K562 (cell line): ENCODE results near the gene DPP3. TPM values are rescaled to one million over a fixed set of nuclear protein-coding genes. Genes with fewer than 3 reads are reported as not detected.

Experiments used
- polyA plus RNA-seq, 8 experiments: library from polyadenylated mRNA; depleted of rRNA in 4 of 8; stranded (reverse) in 5 of 8; unstranded in 3 of 8; fragments of >200 nt; fragmentation: Nextera tagmentation in 2 of 8; fragmentation: Illumina TruSeq in 1 of 8; extraction: Ambion mirVana in 2 of 8; extraction: Trizol in 1 of 8; gene quantifications; 2 replicates each; pipeline versions ENCODE4 v1.2.1 to v1.2.3, GENCODE V29; 2011 to 2014; ENCODE audit warnings: inconsistent platforms in 1 of 8, missing spikeins in 1 of 8
- small RNA-seq: library from RNA; depleted of rRNA; stranded (forward); fragments of <200 nt; gene quantifications from one replicate; pipeline ENCODE3, GENCODE V24; 2014
- total RNA-seq, 7 experiments: library from RNA; depleted of rRNA in 6 of 7; stranded (reverse); fragments of >200 nt in 6 of 7; fragmentation: Illumina TruSeq in 2 of 7; extraction: Trizol in 2 of 7; gene quantifications; 2 replicates each; pipeline versions ENCODE4 v1.2.1 to v1.2.3, GENCODE V29; 2011 to 2021; ENCODE audit warnings: low replicate concordance in 1 of 7

DPP3 gene
- total and polyA plus RNA-seq, 9 of the 15 experiments (the other 6 are each of a cell fraction or from before 2014, with no cell fraction given): 3.7 to 69.2 (median 43.3) TPM

Small RNA genes lying within 50 kb of the gene (small RNA-seq; reads per million reads assigned to genes)
- not detected for gene RF00416

Other genes with a start within 250 kb of the DPP3 start
Only the 7 nearest of the 23 such genes appear.
- gene NPAS4, start 59.4 kb upstream of the DPP3 start, total RNA-seq (2014; rRNA removed): not detected in 2 replicates
- not detected in 2 replicates for gene NPAS4, start 59.4 kb upstream of the DPP3 start, total RNA-seq (2014; rRNA removed; fragmentation: Illumina TruSeq; extraction: Trizol)
- gene NPAS4, start 59.4 kb upstream of the DPP3 start, total RNA-seq (2015; rRNA removed; fragmentation: Illumina TruSeq; extraction: Trizol): not detected in 2 replicates
- not detected in 2 replicates for gene NPAS4, start 59.4 kb upstream of the DPP3 start, total RNA-seq (2021)
- not detected in 2 replicates for gene NPAS4, start 59.4 kb upstream of the DPP3 start, polyA plus RNA-seq (2011; rRNA removed)
- gene NPAS4, start 59.4 kb upstream of the DPP3 start, polyA plus RNA-seq (2014; fragmentation: Illumina TruSeq; extraction: Trizol): not detected in 2 replicates
- not detected for gene NPAS4, start 59.4 kb upstream of the DPP3 start, polyA plus RNA-seq (2014; fragmentation: Nextera tagmentation; extraction: Ambion mirVana)
- gene NPAS4, start 59.4 kb upstream of the DPP3 start, polyA plus RNA-seq (2014; rRNA removed): not detected in 2 replicates
- gene MRPL11, start 41.6 kb upstream of the DPP3 start, total RNA-seq (2014; rRNA removed): 135 and 148 TPM in 2 replicates
- 75.0 and 81.4 TPM in 2 replicates for gene MRPL11, start 41.6 kb upstream of the DPP3 start, total RNA-seq (2014; rRNA removed; fragmentation: Illumina TruSeq; extraction: Trizol)
- gene MRPL11, start 41.6 kb upstream of the DPP3 start, total RNA-seq (2015; rRNA removed; fragmentation: Illumina TruSeq; extraction: Trizol): 88.3 and 91.2 TPM in 2 replicates
- gene MRPL11, start 41.6 kb upstream of the DPP3 start, total RNA-seq (2021): 133 and 148 TPM in 2 replicates
- gene MRPL11, start 41.6 kb upstream of the DPP3 start, polyA plus RNA-seq (2011; rRNA removed): 97.6 and 100 TPM in 2 replicates
- gene MRPL11, start 41.6 kb upstream of the DPP3 start, polyA plus RNA-seq (2014; fragmentation: Illumina TruSeq; extraction: Trizol): 91.9 and 103 TPM in 2 replicates
- 10 to 100 TPM; 33.0 to 43.5 TPM for gene MRPL11, start 41.6 kb upstream of the DPP3 start, polyA plus RNA-seq (2014; fragmentation: Nextera tagmentation; extraction: Ambion mirVana)
- 173 and 208 TPM in 2 replicates for gene MRPL11, start 41.6 kb upstream of the DPP3 start, polyA plus RNA-seq (2014; rRNA removed)
- 3.3 and 5.0 TPM in 2 replicates for gene PELI3, start 13.5 kb upstream of the DPP3 start, total RNA-seq (2014; rRNA removed)
- gene PELI3, start 13.5 kb upstream of the DPP3 start, total RNA-seq (2014; rRNA removed; fragmentation: Illumina TruSeq; extraction: Trizol): 1.3 and 1.9 TPM in 2 replicates
- 3.2 and 3.4 TPM in 2 replicates for gene PELI3, start 13.5 kb upstream of the DPP3 start, total RNA-seq (2015; rRNA removed; fragmentation: Illumina TruSeq; extraction: Trizol)
- 4.0 and 4.2 TPM in 2 replicates for gene PELI3, start 13.5 kb upstream of the DPP3 start, total RNA-seq (2021)
- gene PELI3, start 13.5 kb upstream of the DPP3 start, polyA plus RNA-seq (2011; rRNA removed): 1.4 and 1.6 TPM in 2 replicates
- gene PELI3, start 13.5 kb upstream of the DPP3 start, polyA plus RNA-seq (2014; fragmentation: Illumina TruSeq; extraction: Trizol): 1.9 and 3.3 TPM in 2 replicates
- gene PELI3, start 13.5 kb upstream of the DPP3 start, polyA plus RNA-seq (2014; fragmentation: Nextera tagmentation; extraction: Ambion mirVana): under 1 TPM; 0.17 to 0.46 TPM
- gene PELI3, start 13.5 kb upstream of the DPP3 start, polyA plus RNA-seq (2014; rRNA removed): 2.4 and 2.6 TPM in 2 replicates
- 12.0 and 14.6 TPM in 2 replicates for gene BBS1, start 30.2 kb downstream of the DPP3 start, total RNA-seq (2014; rRNA removed)
- gene BBS1, start 30.2 kb downstream of the DPP3 start, total RNA-seq (2014; rRNA removed; fragmentation: Illumina TruSeq; extraction: Trizol): 8.3 and 9.0 TPM in 2 replicates
- gene BBS1, start 30.2 kb downstream of the DPP3 start, total RNA-seq (2015; rRNA removed; fragmentation: Illumina TruSeq; extraction: Trizol): 9.6 and 10.9 TPM in 2 replicates
- gene BBS1, start 30.2 kb downstream of the DPP3 start, total RNA-seq (2021): 12.5 and 15.2 TPM in 2 replicates
- 12.1 and 18.8 TPM in 2 replicates for gene BBS1, start 30.2 kb downstream of the DPP3 start, polyA plus RNA-seq (2011; rRNA removed)
- gene BBS1, start 30.2 kb downstream of the DPP3 start, polyA plus RNA-seq (2014; fragmentation: Illumina TruSeq; extraction: Trizol): 12.3 and 12.7 TPM in 2 replicates
- gene BBS1, start 30.2 kb downstream of the DPP3 start, polyA plus RNA-seq (2014; fragmentation: Nextera tagmentation; extraction: Ambion mirVana): 10 to 100 TPM; 11.1 to 11.3 TPM
- gene BBS1, start 30.2 kb downstream of the DPP3 start, polyA plus RNA-seq (2014; rRNA removed): 11.4 and 19.8 TPM in 2 replicates
- gene ZDHHC24, start 65.6 kb downstream of the DPP3 start, total RNA-seq (2014; rRNA removed): 8.3 and 13.4 TPM in 2 replicates
- gene ZDHHC24, start 65.6 kb downstream of the DPP3 start, total RNA-seq (2014; rRNA removed; fragmentation: Illumina TruSeq; extraction: Trizol): 1.6 and 1.7 TPM in 2 replicates
- 2.0 TPM in 2 replicates for gene ZDHHC24, start 65.6 kb downstream of the DPP3 start, total RNA-seq (2015; rRNA removed; fragmentation: Illumina TruSeq; extraction: Trizol)
- gene ZDHHC24, start 65.6 kb downstream of the DPP3 start, total RNA-seq (2021): 9.1 and 11.2 TPM in 2 replicates
- 3.8 and 5.9 TPM in 2 replicates for gene ZDHHC24, start 65.6 kb downstream of the DPP3 start, polyA plus RNA-seq (2011; rRNA removed)
- gene ZDHHC24, start 65.6 kb downstream of the DPP3 start, polyA plus RNA-seq (2014; fragmentation: Illumina TruSeq; extraction: Trizol): 2.7 and 3.3 TPM in 2 replicates
- gene ZDHHC24, start 65.6 kb downstream of the DPP3 start, polyA plus RNA-seq (2014; fragmentation: Nextera tagmentation; extraction: Ambion mirVana): under 1 TPM; 0.45 to 0.65 TPM
- 6.3 and 7.2 TPM in 2 replicates for gene ZDHHC24, start 65.6 kb downstream of the DPP3 start, polyA plus RNA-seq (2014; rRNA removed)
- gene ACTN3, start 66.5 kb downstream of the DPP3 start, total RNA-seq (2014; rRNA removed): not detected in 2 replicates
- gene ACTN3, start 66.5 kb downstream of the DPP3 start, total RNA-seq (2014; rRNA removed; fragmentation: Illumina TruSeq; extraction: Trizol): not detected in 2 replicates
- gene ACTN3, start 66.5 kb downstream of the DPP3 start, total RNA-seq (2015; rRNA removed; fragmentation: Illumina TruSeq; extraction: Trizol): not detected in 2 replicates
- gene ACTN3, start 66.5 kb downstream of the DPP3 start, total RNA-seq (2021): not detected in 2 replicates
- not detected in 2 replicates for gene ACTN3, start 66.5 kb downstream of the DPP3 start, polyA plus RNA-seq (2011; rRNA removed)
- not detected in 2 replicates for gene ACTN3, start 66.5 kb downstream of the DPP3 start, polyA plus RNA-seq (2014; fragmentation: Illumina TruSeq; extraction: Trizol)
- not detected for gene ACTN3, start 66.5 kb downstream of the DPP3 start, polyA plus RNA-seq (2014; fragmentation: Nextera tagmentation; extraction: Ambion mirVana)
- not detected in 2 replicates for gene ACTN3, start 66.5 kb downstream of the DPP3 start, polyA plus RNA-seq (2014; rRNA removed)
- 4.0 and 5.6 TPM in 2 replicates for gene CTSF, start 88.2 kb downstream of the DPP3 start, total RNA-seq (2014; rRNA removed)
- 2.6 and 3.8 TPM in 2 replicates for gene CTSF, start 88.2 kb downstream of the DPP3 start, total RNA-seq (2014; rRNA removed; fragmentation: Illumina TruSeq; extraction: Trizol)
- gene CTSF, start 88.2 kb downstream of the DPP3 start, total RNA-seq (2015; rRNA removed; fragmentation: Illumina TruSeq; extraction: Trizol): 2.4 and 2.5 TPM in 2 replicates
- 4.8 and 5.0 TPM in 2 replicates for gene CTSF, start 88.2 kb downstream of the DPP3 start, total RNA-seq (2021)
- 10.5 and 13.1 TPM in 2 replicates for gene CTSF, start 88.2 kb downstream of the DPP3 start, polyA plus RNA-seq (2011; rRNA removed)
- gene CTSF, start 88.2 kb downstream of the DPP3 start, polyA plus RNA-seq (2014; fragmentation: Illumina TruSeq; extraction: Trizol): 2.6 and 4.2 TPM in 2 replicates
- under 1 TPM; 0.41 to 0.55 TPM for gene CTSF, start 88.2 kb downstream of the DPP3 start, polyA plus RNA-seq (2014; fragmentation: Nextera tagmentation; extraction: Ambion mirVana)
- 4.5 and 5.1 TPM in 2 replicates for gene CTSF, start 88.2 kb downstream of the DPP3 start, polyA plus RNA-seq (2014; rRNA removed)